ENCODE data around the gene HOXA7. TPM values are rescaled to one million over a fixed set of nuclear protein-coding genes. Genes with fewer than 3 reads are reported as not detected.

The HOXA7 gene
- total and polyA plus RNA-seq, 2 of the 8 experiments (the other 6 are each of a cell fraction or from before 2014, with no cell fraction given): 0.03 TPM; not detected in 1

GRCh38 chr7:27116962-27117886, 39.3 kb downstream of the HOXA7 start:
- no peak overlapping the region for H4K5ac ChIP-seq (ENCODE audit: insufficient read length, low read depth, low read length)
- H3K23ac ChIP-seq (ENCODE audit: insufficient read length): no peak overlapping the region
- no peak overlapping the region for H2AK5ac ChIP-seq (ENCODE audit: low read depth, low read length)
- no peak overlapping the region for H3K4ac ChIP-seq (replicated peaks; ENCODE audit: insufficient read length, low read depth, low read length)
- no peaks in the 10 kb centered on the region for H3K9me3 ChIP-seq (ENCODE audit: insufficient read depth in 2 of 2, low read depth in 1 of 2, low read length in 1 of 2)
- H3K14ac ChIP-seq (ENCODE audit: insufficient read length): no peak overlapping the region
- H4K8ac ChIP-seq (ENCODE audit: extremely low read depth, insufficient read depth, low read length): no peak overlapping the region
- H2BK120ac ChIP-seq (replicated peaks; ENCODE audit: low read depth, low read length): no peak overlapping the region
- ChIA-PET CTCF (ENCODE audit: partially characterized antibody) (interaction anchor here (0.9 to 4.8 kb wide), 8 partner anchors 11 to 340 kb away, joined by 3 to 33 read pairs (median 3); partner anchors contain the start of gene HOXA5), POLR2A (ENCODE audit: partially characterized antibody) (no interaction called here)
- no peak overlapping the region for H2AFZ ChIP-seq (ENCODE audit: low read length)
- no peak overlapping the region for H3K18ac ChIP-seq (ENCODE audit: extremely low read depth, low read length)
- no peak overlapping the region for H3K56ac ChIP-seq (replicated peaks; ENCODE audit: insufficient read length, low read depth, low read length)
- H2BK12ac ChIP-seq (ENCODE audit: low read depth, low read length): no peak overlapping the region
- H3K27me3 ChIP-seq (replicated peaks in 1 of 4; ENCODE audit: control insufficient read depth in 3 of 4, extremely low read depth in 1 of 4, insufficient read depth in 3 of 4, low read length in 3 of 4): peaks cover 97 to 99% (median 97%) of the 10 kb centered on the region in 4 experiments
- no peak overlapping the region for H3K27ac ChIP-seq (ENCODE audit: low read depth, low read length)
- H2BK20ac ChIP-seq (ENCODE audit: low read length): no peak overlapping the region
- peak in 1 of 2 experiments; percentile 50 for DNase-seq (ENCODE audit: low read depth in 1 of 2, low spot score in 2 of 2)
- peaks cover 0 to 6% (median 1%) of the 10 kb centered on the region in 4 experiments; a peak in 4 of 7 replicates for H3K4me1 ChIP-seq (replicated peaks in 1 of 4; ENCODE audit: control insufficient read depth in 3 of 4, insufficient read depth in 4 of 4, low read length in 3 of 4)
- H3K4me2 ChIP-seq (ENCODE audit: insufficient read depth in 1 of 2, low read depth in 2 of 2, low read length in 2 of 2): peak overlapping the region in 1 of 2 experiments; percentile 20; a peak in 1 of 4 replicates
- H4K91ac ChIP-seq (replicated peaks; ENCODE audit: insufficient read length, low read length): no peak overlapping the region
- no peaks in the 10 kb centered on the region; the same call in 1 of the 2 replicates for H3K23me2 ChIP-seq (ENCODE audit: low read depth, low read length)
- no peak overlapping the region for H3K9ac ChIP-seq (replicated peaks in 1 of 4; ENCODE audit: extremely low read depth in 1 of 4, low read depth in 3 of 4, low read length in 3 of 4)
- no peak for FAIRE-seq
- no peak overlapping the region for H3K4me3 ChIP-seq (ENCODE audit: extremely low read depth in 1 of 4, insufficient read depth in 2 of 4, low read depth in 3 of 4, low read length in 4 of 4)
- no peaks in the 10 kb centered on the region for H3K79me1 ChIP-seq (ENCODE audit: low read depth, low read length)
- H3K79me2 ChIP-seq (ENCODE audit: control insufficient read depth in 1 of 2, insufficient read depth in 2 of 2, low read length in 2 of 2): no peaks in the 10 kb centered on the region
- no peak overlapping the region for H2BK5ac ChIP-seq (ENCODE audit: low read depth, low read length)
- H2BK15ac ChIP-seq (ENCODE audit: low read length): no peak overlapping the region
- TF ChIP-seq RNF2 (IDR thresholded peaks at IDR 0.05; ENCODE audit: borderline replicate concordance, low read depth, low read length, missing control alignments, poor library complexity, severe bottlenecking) (peak; percentile 31), SUZ12 (IDR thresholded peaks at IDR 0.05; ENCODE audit: low read length) (peak; percentile 24), CTBP2 (IDR thresholded peaks at IDR 0.05; ENCODE audit: borderline replicate concordance, insufficient read depth, insufficient read length, low read length) (peak; percentile 78), CEBPB (IDR thresholded peaks at IDR 0.05; ENCODE audit: low read depth, low read length) (no peak), ZNF274 (IDR thresholded peaks at IDR 0.05; ENCODE audit: borderline replicate concordance, extremely low read depth, low read length) (no peak), EZH2 (IDR thresholded peaks at IDR 0.05; ENCODE audit: low read depth, low read length, severe bottlenecking) (peak; percentile 45), TAF1 (IDR thresholded peaks at IDR 0.05; ENCODE audit: low read depth, low read length) (no peak)
- no peaks in the 10 kb centered on the region; a peak in 1 of 8 replicates for H3K36me3 ChIP-seq (ENCODE audit: control insufficient read depth in 2 of 4, insufficient read depth in 4 of 4, low read length in 3 of 4)
- 18% methylated on average over 11 of the region's 12 CpGs; no CpG with 5 or more reads in 1 of the 2 experiments for WGBS, 2 experiments (ENCODE audit: extremely low coverage in 1 of 2, insufficient coverage in 1 of 2, insufficient read length in 1 of 2, insufficient replicate concordance in 2 of 2, low coverage in 1 of 2, low lambda C conversion rate in 2 of 2, missing lambda C conversion rate in 1 of 2)
- peaks cover 22 to 37% of the 10 kb centered on the region in 2 experiments for H4K20me1 ChIP-seq (replicated peaks in 1 of 2; ENCODE audit: control insufficient read depth in 1 of 2, insufficient read depth in 2 of 2, low read length in 2 of 2)

Measured in H1 (cell line).